Adrenal gland (tissue), 5 donors: ENCODE measurements around the gene EVI5L.

Experiments
- POLR2A ChIP-seq, 2 donors: fragments of 450-650 bp; IDR thresholded peaks; one replicate each; pipeline ENCODE4 v1.6.1; 2017; ENCODE audit warnings: antibody characterized with exemption in 2 of 2, mild to moderate bottlenecking in 2 of 2, moderate library complexity in 1 of 2
- TF ChIP-seq, protein P1 (sequence below), 6 experiments: fragments of 450-650 bp in 4 of 6; fragments of 200-600 bp in 2 of 6; sonication (generic) in 1 of 6; IDR thresholded peaks; 1 replicate in 5 of 6; 2 replicates in 1 of 6; pipeline versions ENCODE4 v1.5.1 to v1.8.0; 2016 to 2021; ENCODE audit warnings: antibody characterized with exemption in 6 of 6, mild to moderate bottlenecking in 2 of 6, moderate library complexity in 1 of 6
- donor health status: DM: no; HTN: no; CAD: no.

GRCh38 chr19:7914099-7914498, 84.1 kb downstream of the EVI5L start:
- TF ChIP-seq, protein P1, sequence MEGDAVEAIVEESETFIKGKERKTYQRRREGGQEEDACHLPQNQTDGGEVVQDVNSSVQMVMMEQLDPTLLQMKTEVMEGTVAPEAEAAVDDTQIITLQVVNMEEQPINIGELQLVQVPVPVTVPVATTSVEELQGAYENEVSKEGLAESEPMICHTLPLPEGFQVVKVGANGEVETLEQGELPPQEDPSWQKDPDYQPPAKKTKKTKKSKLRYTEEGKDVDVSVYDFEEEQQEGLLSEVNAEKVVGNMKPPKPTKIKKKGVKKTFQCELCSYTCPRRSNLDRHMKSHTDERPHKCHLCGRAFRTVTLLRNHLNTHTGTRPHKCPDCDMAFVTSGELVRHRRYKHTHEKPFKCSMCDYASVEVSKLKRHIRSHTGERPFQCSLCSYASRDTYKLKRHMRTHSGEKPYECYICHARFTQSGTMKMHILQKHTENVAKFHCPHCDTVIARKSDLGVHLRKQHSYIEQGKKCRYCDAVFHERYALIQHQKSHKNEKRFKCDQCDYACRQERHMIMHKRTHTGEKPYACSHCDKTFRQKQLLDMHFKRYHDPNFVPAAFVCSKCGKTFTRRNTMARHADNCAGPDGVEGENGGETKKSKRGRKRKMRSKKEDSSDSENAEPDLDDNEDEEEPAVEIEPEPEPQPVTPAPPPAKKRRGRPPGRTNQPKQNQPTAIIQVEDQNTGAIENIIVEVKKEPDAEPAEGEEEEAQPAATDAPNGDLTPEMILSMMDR (IDR thresholded peaks at IDR 0.05) = no peak
- no peak for TF ChIP-seq POLR2A (IDR thresholded peaks at IDR 0.05)
